Thoracic aorta (tissue), 2 donors: Measurements from ENCODE around the gene CNTNAP2. TPM values are rescaled to one million over a fixed set of nuclear protein-coding genes. Genes with fewer than 3 reads are reported as not detected.

Experiments
- ATAC-seq: fragments of 150-250 bp; one replicate; pipeline ENCODE4 v1.8.0; 2017; ENCODE audit warnings: low read depth; ENCODE audit not compliant: insufficient number of reproducible peaks, low FRiP score
- DNase-seq: peaks from one replicate; pipeline ENCODE4 v3.0.0-alpha.2; 2020; ENCODE audit warnings: low spot score
- H3K27ac ChIP-seq, 2 donors: fragments of 200-600 bp; sonication (generic); 1 replicate in 1 of 2; 2 replicates in 1 of 2; pipeline ENCODE4 v1.5.1; 2016; ENCODE audit warnings: mild to moderate bottlenecking in 2 of 2, moderate library complexity in 2 of 2
- H3K27me3 ChIP-seq: fragments of 200-600 bp; sonication (generic); replicated peaks from 2 replicates; pipeline ENCODE4 v1.6.0; 2016; ENCODE audit warnings: mild to moderate bottlenecking; ENCODE audit not compliant: insufficient read depth
- H3K36me3 ChIP-seq: fragments of 200-600 bp; sonication (generic); one replicate; pipeline ENCODE4 v1.5.1; 2016
- H3K4me1 ChIP-seq, 2 donors: fragments of 200-600 bp; sonication (generic); 1 replicate in 1 of 2; 2 replicates in 1 of 2; pipeline versions ENCODE4 v1.5.1 to v1.6.0; 2016; ENCODE audit warnings: low read depth in 2 of 2, mild to moderate bottlenecking in 1 of 2; ENCODE audit not compliant: control insufficient read depth in 1 of 2
- H3K4me3 ChIP-seq: fragments of 200-600 bp; sonication (generic); 2 replicates; pipeline ENCODE4 v1.5.1; 2016; ENCODE audit warnings: mild to moderate bottlenecking
- H3K9me3 ChIP-seq: fragments of 200-600 bp; sonication (generic); 2 replicates; pipeline ENCODE4 v1.5.1; 2016
- total RNA-seq, 2 donors: library from RNA; depleted of rRNA; stranded (reverse); fragments of >200 nt; gene quantifications; one replicate each; pipeline versions ENCODE4 v1.1.0 to v1.2.3, GENCODE V29; 2016
- TF ChIP-seq, protein P1 (sequence below): fragments of 200-600 bp; sonication (generic); IDR thresholded peaks from one replicate; pipeline ENCODE4 v1.5.1; 2019; ENCODE audit warnings: antibody characterized with exemption

Gene CNTNAP2
- total RNA-seq, 2 donors from 2014 or later, result not detected

DNA sequence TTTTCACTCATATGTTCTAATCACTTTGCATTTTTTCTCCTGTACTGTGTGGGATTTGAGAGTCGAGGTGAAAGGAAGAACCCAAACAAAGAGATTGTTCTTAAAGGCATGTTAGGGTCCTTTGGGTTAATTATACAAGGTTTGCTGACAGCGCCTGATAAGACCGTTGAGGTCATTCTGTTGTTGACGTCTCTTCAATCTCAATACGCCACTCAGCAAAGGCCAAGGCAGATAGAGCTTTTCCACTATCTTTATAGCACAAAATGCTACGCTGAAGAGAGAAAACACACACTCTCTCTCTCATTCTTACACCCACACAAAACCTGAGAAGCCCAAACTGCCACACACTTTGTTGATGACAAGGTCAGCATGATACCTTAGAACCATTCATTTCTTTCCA, 228.7 kb downstream of the CNTNAP2 start:
- Histone ChIP-seq H3K4me3 (no peak overlapping the region), H3K36me3 (no peaks in the 10 kb centered on the region), H3K9me3 (no peaks in the 10 kb centered on the region), H3K4me1 (no peaks in the 10 kb centered on the region), H3K27ac (no peak overlapping the region), H3K27me3 (no peaks in the 10 kb centered on the region)
- ATAC-seq (no peak), DNase-seq (no peak)
- TF ChIP-seq, protein P1, sequence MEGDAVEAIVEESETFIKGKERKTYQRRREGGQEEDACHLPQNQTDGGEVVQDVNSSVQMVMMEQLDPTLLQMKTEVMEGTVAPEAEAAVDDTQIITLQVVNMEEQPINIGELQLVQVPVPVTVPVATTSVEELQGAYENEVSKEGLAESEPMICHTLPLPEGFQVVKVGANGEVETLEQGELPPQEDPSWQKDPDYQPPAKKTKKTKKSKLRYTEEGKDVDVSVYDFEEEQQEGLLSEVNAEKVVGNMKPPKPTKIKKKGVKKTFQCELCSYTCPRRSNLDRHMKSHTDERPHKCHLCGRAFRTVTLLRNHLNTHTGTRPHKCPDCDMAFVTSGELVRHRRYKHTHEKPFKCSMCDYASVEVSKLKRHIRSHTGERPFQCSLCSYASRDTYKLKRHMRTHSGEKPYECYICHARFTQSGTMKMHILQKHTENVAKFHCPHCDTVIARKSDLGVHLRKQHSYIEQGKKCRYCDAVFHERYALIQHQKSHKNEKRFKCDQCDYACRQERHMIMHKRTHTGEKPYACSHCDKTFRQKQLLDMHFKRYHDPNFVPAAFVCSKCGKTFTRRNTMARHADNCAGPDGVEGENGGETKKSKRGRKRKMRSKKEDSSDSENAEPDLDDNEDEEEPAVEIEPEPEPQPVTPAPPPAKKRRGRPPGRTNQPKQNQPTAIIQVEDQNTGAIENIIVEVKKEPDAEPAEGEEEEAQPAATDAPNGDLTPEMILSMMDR, result no peak

DNA sequence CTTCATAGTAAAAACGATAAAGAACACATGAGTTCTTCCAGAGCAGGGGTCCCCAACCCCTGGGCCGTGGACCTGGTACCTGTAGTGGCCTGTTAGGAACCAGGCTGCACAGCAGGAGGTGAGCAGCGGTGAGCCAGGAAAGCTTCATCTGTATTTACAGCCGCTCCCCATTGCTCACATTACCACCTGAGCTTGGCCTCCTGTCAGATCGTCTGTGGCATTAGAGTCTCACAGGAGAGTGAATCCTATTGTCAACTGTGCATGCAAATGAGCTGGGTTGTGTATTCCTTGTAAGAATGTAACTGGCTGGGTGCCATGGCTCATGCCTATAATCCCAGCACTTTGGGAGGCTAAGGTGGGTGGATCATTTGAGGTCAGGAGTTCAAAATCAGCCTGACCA, 229.5 kb downstream of the CNTNAP2 start:
- no peaks in the 10 kb centered on the region for H3K36me3 ChIP-seq
- TF ChIP-seq, protein P1, result no peak
- no peak overlapping the region for H3K27ac ChIP-seq
- DNase-seq, result no peak
- ATAC-seq, result no peak
- H3K27me3 ChIP-seq, result no peaks in the 10 kb centered on the region
- H3K4me1 ChIP-seq, result no peaks in the 10 kb centered on the region
- H3K9me3 ChIP-seq, result no peaks in the 10 kb centered on the region
- no peak overlapping the region for H3K4me3 ChIP-seq

DNA sequence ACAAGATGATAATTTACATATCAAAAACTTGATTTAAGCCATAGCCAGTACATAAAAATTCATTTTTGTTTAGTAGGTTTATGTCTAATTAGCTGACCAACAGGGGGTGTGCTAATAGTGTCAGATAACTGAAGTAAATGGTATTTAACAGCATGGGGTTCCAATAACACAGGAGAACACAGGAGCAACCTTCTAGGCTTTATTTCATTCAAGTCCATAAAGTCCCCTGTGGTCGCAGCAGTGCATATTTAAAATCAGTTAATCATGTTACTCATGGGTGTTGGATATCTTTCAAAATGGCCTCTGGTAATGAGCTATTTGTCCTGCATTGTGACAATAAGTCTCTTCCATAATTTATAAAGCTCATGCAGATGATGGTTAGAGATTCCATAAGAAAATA, 238.6 kb downstream of the CNTNAP2 start:
- Histone ChIP-seq H3K27me3 (no peaks in the 10 kb centered on the region), H3K9me3 (no peaks in the 10 kb centered on the region), H3K27ac (no peak overlapping the region), H3K36me3 (no peaks in the 10 kb centered on the region), H3K4me3 (no peak overlapping the region), H3K4me1 (no peaks in the 10 kb centered on the region)
- TF ChIP-seq, protein P1, result no peak
- no peak for ATAC-seq
- DNase-seq, result no peak

DNA sequence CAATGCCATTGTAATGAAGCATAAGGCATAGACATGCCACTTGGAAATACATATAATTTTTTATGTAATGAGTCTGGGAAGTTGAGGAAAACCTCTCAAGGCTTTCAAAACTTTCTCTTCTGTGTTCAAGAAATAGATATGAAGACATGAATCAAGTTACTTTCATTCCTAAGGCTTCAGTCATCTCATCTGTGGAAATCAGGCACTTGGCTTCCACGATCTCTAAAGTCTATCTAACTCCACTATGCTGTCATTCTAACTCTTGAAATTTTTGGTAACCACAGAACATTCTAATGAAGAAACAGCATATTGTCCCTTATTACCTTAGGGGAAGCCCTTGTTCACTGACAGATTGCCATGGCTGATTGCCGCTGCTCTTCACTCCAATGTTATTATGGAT, 242.6 kb downstream of the CNTNAP2 start:
- no peak for ATAC-seq

DNA sequence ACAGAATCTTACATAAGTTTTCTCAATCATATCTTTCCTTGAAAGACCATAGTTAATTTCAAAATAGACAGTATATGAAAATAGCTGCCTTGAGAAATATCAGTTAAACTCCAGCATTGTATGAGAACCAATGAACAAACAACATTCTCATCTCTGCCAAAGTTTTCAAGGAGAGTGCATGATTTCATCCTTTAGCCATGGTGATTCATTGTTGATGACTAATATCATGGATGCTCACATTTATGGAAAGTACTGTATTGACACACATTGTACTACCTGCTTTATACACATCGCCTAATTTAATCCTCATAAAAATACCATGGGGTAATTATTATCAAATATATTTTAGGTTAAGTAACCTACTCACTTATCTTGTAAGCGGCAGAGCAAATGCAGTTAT, 250.3 kb downstream of the CNTNAP2 start:
- no peak for ATAC-seq
- DNase-seq, result no peak
- no peaks in the 10 kb centered on the region for H3K27me3 ChIP-seq
- H3K4me1 ChIP-seq, result no peaks in the 10 kb centered on the region
- no peak overlapping the region for H3K27ac ChIP-seq
- no peak overlapping the region for H3K4me3 ChIP-seq
- H3K9me3 ChIP-seq, result no peaks in the 10 kb centered on the region
- TF ChIP-seq, protein P1, result no peak
- no peaks in the 10 kb centered on the region for H3K36me3 ChIP-seq

More for the DNA sequence above, 242.6 kb downstream of the CNTNAP2 start:
- H3K9me3 ChIP-seq, result no peaks in the 10 kb centered on the region
- no peaks in the 10 kb centered on the region for H3K27me3 ChIP-seq
- H3K4me1 ChIP-seq, result no peaks in the 10 kb centered on the region
- no peak for DNase-seq
- no peaks in the 10 kb centered on the region for H3K36me3 ChIP-seq
- TF ChIP-seq, protein P1, result no peak
- no peak overlapping the region for H3K27ac ChIP-seq
- H3K4me3 ChIP-seq, result no peak overlapping the region
